HEK293 (cell line): Measurements from ENCODE around the gene CYP11A1.

Experiments used
- KLF7 ChIP-seq: fragments of 450-650 bp; formaldehyde crosslinking; IDR thresholded peaks from 2 replicates; pipeline ENCODE4 v1.5.1; 2016; ENCODE audit warnings: missing biosample characterization, missing genetic modification characterization, borderline replicate concordance
- KLF8 ChIP-seq: fragments of 450-650 bp; formaldehyde crosslinking; IDR thresholded peaks from 2 replicates; pipeline ENCODE4 v1.5.1; 2016; ENCODE audit warnings: missing biosample characterization, missing genetic modification characterization
- MYNN ChIP-seq: fragments of 450-650 bp; formaldehyde crosslinking; IDR thresholded peaks from 2 replicates; pipeline ENCODE4 v1.5.1; 2016; ENCODE audit warnings: missing biosample characterization, missing genetic modification characterization, borderline replicate concordance
- PBX3 ChIP-seq: sonication (generic); formaldehyde crosslinking; IDR thresholded peaks from 2 replicates; pipeline ENCODE4 v1.8.1; 2022; ENCODE audit warnings: mild to moderate bottlenecking, moderate library complexity, missing genetic modification reagents
- PRDM1 ChIP-seq: fragments of 450-650 bp; formaldehyde crosslinking; IDR thresholded peaks from 2 replicates; pipeline ENCODE4; 2016; ENCODE audit warnings: missing biosample characterization, missing genetic modification characterization
- SALL2 ChIP-seq: fragments of 450-650 bp; formaldehyde crosslinking; IDR thresholded peaks from 2 replicates; pipeline ENCODE4 v1.5.0; 2017; ENCODE audit warnings: missing biosample characterization, mild to moderate bottlenecking, missing genetic modification characterization, borderline replicate concordance
- TRIM28 ChIP-seq: IDR thresholded peaks from 2 replicates; pipeline ENCODE4 v1.6.1; 2011; ENCODE audit warnings: low read length, control low read depth, borderline replicate concordance
- ZBTB26 ChIP-seq: fragments of 450-650 bp; formaldehyde crosslinking; optimal IDR thresholded peaks from 2 replicates; pipeline ENCODE3; 2016; ENCODE audit warnings: missing biosample characterization, mild to moderate bottlenecking, missing genetic modification characterization
- ZNF114 ChIP-seq: fragments of 450-650 bp; formaldehyde crosslinking; IDR thresholded peaks from 2 replicates; pipeline ENCODE4 v1.5.0; 2017; ENCODE audit warnings: missing biosample characterization, missing genetic modification characterization
- ZNF18 ChIP-seq: fragments of 450-650 bp; formaldehyde crosslinking; IDR thresholded peaks from 2 replicates; pipeline ENCODE4 v1.5.1; 2016; ENCODE audit warnings: missing biosample characterization, missing genetic modification characterization
- ZNF24 ChIP-seq: fragments of 450-650 bp; formaldehyde crosslinking; IDR thresholded peaks from 2 replicates; pipeline ENCODE4 v1.5.1; 2016; ENCODE audit warnings: missing biosample characterization, missing genetic modification characterization
- ZNF274 ChIP-seq, 2 experiments: fragments of 200-500 bp in 1 of 2; fragments of 450-650 bp in 1 of 2; sonication (Bioruptor generic) in 1 of 2; formaldehyde crosslinking in 1 of 2; IDR thresholded peaks; 2 replicates each; pipeline versions ENCODE4 v1.5.1 to v1.6.1; 2014 to 2016; ENCODE audit warnings: borderline replicate concordance in 1 of 2, inconsistent platforms in 1 of 2, low read length in 1 of 2, missing biosample characterization in 1 of 2, missing genetic modification characterization in 1 of 2
- ZNF280D ChIP-seq: fragments of 450-650 bp; formaldehyde crosslinking; IDR thresholded peaks from 2 replicates; pipeline ENCODE4 v1.5.1; 2016; ENCODE audit warnings: missing biosample characterization, missing genetic modification characterization
- ZNF473 ChIP-seq: fragments of 450-650 bp; formaldehyde crosslinking; IDR thresholded peaks from 2 replicates; pipeline ENCODE4 v1.5.1; 2017; ENCODE audit warnings: missing biosample characterization, missing genetic modification characterization
- ZNF521 ChIP-seq: fragments of 450-650 bp; formaldehyde crosslinking; IDR thresholded peaks from 2 replicates; pipeline ENCODE4 v1.5.1; 2017; ENCODE audit warnings: missing biosample characterization, mild to moderate bottlenecking, missing genetic modification characterization
- ZNF544 ChIP-seq: fragments of 450-650 bp; formaldehyde crosslinking; IDR thresholded peaks from 2 replicates; pipeline ENCODE4 v1.5.0; 2017; ENCODE audit warnings: missing biosample characterization, missing genetic modification characterization
- ZNF571 ChIP-seq: fragments of 450-650 bp; formaldehyde crosslinking; IDR thresholded peaks from 2 replicates; pipeline ENCODE4 v1.5.0; 2017; ENCODE audit warnings: missing biosample characterization, missing genetic modification characterization
- ZNF596 ChIP-seq: fragments of 450-650 bp; IDR thresholded peaks from 2 replicates; pipeline ENCODE4 v1.5.0; 2018; ENCODE audit warnings: missing biosample characterization, mild to moderate bottlenecking, missing genetic modification characterization, moderate library complexity
- ZNF621 ChIP-seq: fragments of 450-650 bp; formaldehyde crosslinking; IDR thresholded peaks from 2 replicates; pipeline ENCODE4 v1.5.1; 2017; ENCODE audit warnings: missing biosample characterization, missing genetic modification characterization
- ZNF624 ChIP-seq: fragments of 450-650 bp; formaldehyde crosslinking; IDR thresholded peaks from 2 replicates; pipeline ENCODE4 v1.5.1; 2017; ENCODE audit warnings: missing biosample characterization, missing genetic modification characterization
- ZNF677 ChIP-seq: fragments of 450-650 bp; IDR thresholded peaks from 2 replicates; pipeline ENCODE4 v1.5.0; 2018; ENCODE audit warnings: missing biosample characterization, mild to moderate bottlenecking, missing genetic modification characterization, moderate library complexity
- ZSCAN4 ChIP-seq: fragments of 450-650 bp; formaldehyde crosslinking; IDR thresholded peaks from 2 replicates; pipeline ENCODE4 v1.5.1; 2017; ENCODE audit warnings: missing biosample characterization, missing genetic modification characterization
- ZSCAN5A ChIP-seq: fragments of 450-650 bp; formaldehyde crosslinking; IDR thresholded peaks from 2 replicates; pipeline ENCODE4 v1.5.1; 2016; ENCODE audit warnings: missing biosample characterization, missing genetic modification characterization
- TF ChIP-seq, protein P1 (sequence below): fragments of 450-650 bp; formaldehyde crosslinking; conservative IDR thresholded peaks from 2 replicates; pipeline ENCODE4 v1.5.1; 2016; ENCODE audit warnings: low read depth, missing biosample characterization, missing genetic modification characterization

CYP11A1 gene

GRCh38 chr15:74291101-74292071, 76.1 kb downstream of the CYP11A1 start (continued):
- no peak for TF ChIP-seq ZNF280D (tag by site-specific recombination)
- TF ChIP-seq ZNF596 (tag by site-specific recombination): no peak
- no peak for TF ChIP-seq ZNF571 (tag by site-specific recombination)
- TF ChIP-seq ZNF521 (tag by site-specific recombination): no peak
- no peak for TF ChIP-seq ZNF18 (tag by site-specific recombination)
- no peak for TF ChIP-seq ZNF274 (IDR thresholded peaks at IDR 0.05; ENCODE audit: low read length)
- TF ChIP-seq ZNF274 (tag by site-specific recombination; IDR thresholded peaks at IDR 0.05; ENCODE audit: borderline replicate concordance): no peak
- 0 out of 2 replicates have a peak, but pooled peaks have one; percentile 22 for TF ChIP-seq ZSCAN4 (tag by site-specific recombination)
- 0 out of 2 replicates have a peak, but pooled peaks have one; percentile 55 for TF ChIP-seq TRIM28
- no peak for TF ChIP-seq KLF7 (tag by site-specific recombination)
- no peak for TF ChIP-seq SALL2 (tag by site-specific recombination)
- no peak for TF ChIP-seq PRDM1 (tag by site-specific recombination)
- no peak for TF ChIP-seq ZNF114 (tag by site-specific recombination)
- TF ChIP-seq MYNN (tag by site-specific recombination): peak; percentile 94
- TF ChIP-seq, protein P1, sequence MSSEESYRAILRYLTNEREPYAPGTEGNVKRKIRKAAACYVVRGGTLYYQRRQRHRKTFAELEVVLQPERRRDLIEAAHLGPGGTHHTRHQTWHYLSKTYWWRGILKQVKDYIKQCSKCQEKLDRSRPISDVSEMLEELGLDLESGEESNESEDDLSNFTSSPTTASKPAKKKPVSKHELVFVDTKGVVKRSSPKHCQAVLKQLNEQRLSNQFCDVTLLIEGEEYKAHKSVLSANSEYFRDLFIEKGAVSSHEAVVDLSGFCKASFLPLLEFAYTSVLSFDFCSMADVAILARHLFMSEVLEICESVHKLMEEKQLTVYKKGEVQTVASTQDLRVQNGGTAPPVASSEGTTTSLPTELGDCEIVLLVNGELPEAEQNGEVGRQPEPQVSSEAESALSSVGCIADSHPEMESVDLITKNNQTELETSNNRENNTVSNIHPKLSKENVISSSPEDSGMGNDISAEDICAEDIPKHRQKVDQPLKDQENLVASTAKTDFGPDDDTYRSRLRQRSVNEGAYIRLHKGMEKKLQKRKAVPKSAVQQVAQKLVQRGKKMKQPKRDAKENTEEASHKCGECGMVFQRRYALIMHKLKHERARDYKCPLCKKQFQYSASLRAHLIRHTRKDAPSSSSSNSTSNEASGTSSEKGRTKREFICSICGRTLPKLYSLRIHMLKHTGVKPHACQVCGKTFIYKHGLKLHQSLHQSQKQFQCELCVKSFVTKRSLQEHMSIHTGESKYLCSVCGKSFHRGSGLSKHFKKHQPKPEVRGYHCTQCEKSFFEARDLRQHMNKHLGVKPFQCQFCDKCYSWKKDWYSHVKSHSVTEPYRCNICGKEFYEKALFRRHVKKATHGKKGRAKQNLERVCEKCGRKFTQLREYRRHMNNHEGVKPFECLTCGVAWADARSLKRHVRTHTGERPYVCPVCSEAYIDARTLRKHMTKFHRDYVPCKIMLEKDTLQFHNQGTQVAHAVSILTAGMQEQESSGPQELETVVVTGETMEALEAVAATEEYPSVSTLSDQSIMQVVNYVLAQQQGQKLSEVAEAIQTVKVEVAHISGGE: no peak
- TF ChIP-seq ZNF624 (tag by site-specific recombination): no peak
- TF ChIP-seq ZNF621 (tag by site-specific recombination): no peak
- no peak for TF ChIP-seq ZNF677 (tag by site-specific recombination)
- no peak for TF ChIP-seq ZSCAN5A (tag by site-specific recombination)
- peak; percentile 94; the same call in 1 of the 2 replicates for TF ChIP-seq PBX3 (CRISPR knock-in tag)
- peak; percentile 23 for TF ChIP-seq ZBTB26 (tag by site-specific recombination)
- no peak for TF ChIP-seq ZNF544
- no peak for TF ChIP-seq ZNF473 (tag by site-specific recombination)
- TF ChIP-seq ZNF24: peak; percentile 86
- TF ChIP-seq KLF8 (tag by site-specific recombination): peak; percentile 35; the same call in 1 of the 2 replicates
